ENCODE measurements around the gene DIAPH2. TPM values are rescaled to one million over a fixed set of nuclear protein-coding genes. Genes with fewer than 3 reads are reported as not detected.

DIAPH2 gene
- total and polyA plus RNA-seq, 2 donors (not counting 1 experiment from before 2014, with no cell fraction given): 4.2 to 32.4 TPM

GRCh38 chrX:97481228-97481627 lies 796.6 kb downstream of the DIAPH2 start:
- no peak for TF ChIP-seq EZH2 (IDR thresholded peaks at IDR 0.05; ENCODE audit: borderline replicate concordance, insufficient read depth, low read depth, low read length, poor library complexity, severe bottlenecking)
- no peak for TF ChIP-seq CTCF (IDR thresholded peaks at IDR 0.05)

GRCh38 chrX:97482666-97483300 lies 798.1 kb downstream of the DIAPH2 start:
- Histone ChIP-seq H3K9ac (ENCODE audit: low read length) (no peak overlapping the region), H3K4me3 (ENCODE audit: control extremely low read depth in 1 of 5, extremely low read depth in 1 of 5, insufficient read depth in 1 of 5, low read depth in 2 of 5, low read length in 4 of 5) (no peak overlapping the region), H3K4me2 (replicated peaks; ENCODE audit: low read depth, low read length, poor library complexity, severe bottlenecking) (no peak overlapping the region), H3K79me2 (ENCODE audit: control insufficient read depth, insufficient read depth, low read length) (no peaks in the 10 kb centered on the region), H3K27me3 (replicated peaks in 1 of 4; ENCODE audit: control extremely low read depth in 1 of 4, control insufficient read depth in 3 of 4, insufficient read depth in 4 of 4, low read length in 3 of 4) (no peaks in the 10 kb centered on the region), H3K9me3 (ENCODE audit: control extremely low read depth in 1 of 3, control insufficient read depth in 2 of 3, insufficient read depth in 1 of 3, low read length in 2 of 3) (no peaks in the 10 kb centered on the region), H2AFZ (ENCODE audit: insufficient read depth, low read depth, low read length, poor library complexity, severe bottlenecking) (no peak overlapping the region), H3K36me3 (replicated peaks in 1 of 2; ENCODE audit: control extremely low read depth in 1 of 2, control insufficient read depth in 1 of 2, extremely low read depth in 1 of 2, insufficient read depth in 2 of 2, low read length in 1 of 2) (no peaks in the 10 kb centered on the region), H3K27ac (ENCODE audit: low read length in 2 of 2) (no peak overlapping the region), H3K4me1 (ENCODE audit: control insufficient read depth in 2 of 2, insufficient read depth in 2 of 2, low read length in 2 of 2) (no peaks in the 10 kb centered on the region), H4K20me1 (ENCODE audit: control insufficient read depth, insufficient read depth, low read length, poor library complexity, severe bottlenecking) (no peaks in the 10 kb centered on the region)
- H3K9me3 Mint-ChIP-seq (ENCODE audit: insufficient read depth): no peaks in the 10 kb centered on the region
- WGBS (ENCODE audit: insufficient coverage): no CpG with 5 or more reads among the region's 1 CpG
- H3K27me3 Mint-ChIP-seq: no peaks in the 10 kb centered on the region
- DNase-seq: no peak
- intact Hi-C loops (cut with micrococcal nuclease): no loop called here
- no peak overlapping the region for H3K4me3 Mint-ChIP-seq
- TF ChIP-seq EZH2 (IDR thresholded peaks at IDR 0.05; ENCODE audit: borderline replicate concordance, insufficient read depth, low read depth, low read length, poor library complexity, severe bottlenecking) (no peak), CTCF (IDR thresholded peaks at IDR 0.05) (no peak)
- no peaks in the 10 kb centered on the region for H3K4me1 Mint-ChIP-seq
- ChIA-PET CTCF (no interaction called here), POLR2A (no interaction called here)
- H3K27ac Mint-ChIP-seq: no peak overlapping the region
- ATAC-seq (ENCODE audit: low read depth): no peak

More at GRCh38 chrX:97481228-97481627, 796.6 kb downstream of the DIAPH2 start:
- Histone ChIP-seq H3K79me2 (ENCODE audit: control insufficient read depth, insufficient read depth, low read length) (no peaks in the 10 kb centered on the region), H3K4me2 (replicated peaks; ENCODE audit: low read depth, low read length, poor library complexity, severe bottlenecking) (no peak overlapping the region), H2AFZ (ENCODE audit: insufficient read depth, low read depth, low read length, poor library complexity, severe bottlenecking) (no peak overlapping the region), H3K36me3 (replicated peaks in 1 of 2; ENCODE audit: control extremely low read depth in 1 of 2, control insufficient read depth in 1 of 2, extremely low read depth in 1 of 2, insufficient read depth in 2 of 2, low read length in 1 of 2) (no peaks in the 10 kb centered on the region), H4K20me1 (ENCODE audit: control insufficient read depth, insufficient read depth, low read length, poor library complexity, severe bottlenecking) (no peaks in the 10 kb centered on the region), H3K9me3 (ENCODE audit: control extremely low read depth in 1 of 3, control insufficient read depth in 2 of 3, insufficient read depth in 1 of 3, low read length in 2 of 3) (no peaks in the 10 kb centered on the region), H3K9ac (ENCODE audit: low read length) (no peak overlapping the region), H3K27me3 (replicated peaks in 1 of 4; ENCODE audit: control extremely low read depth in 1 of 4, control insufficient read depth in 3 of 4, insufficient read depth in 4 of 4, low read length in 3 of 4) (no peaks in the 10 kb centered on the region), H3K4me1 (ENCODE audit: control insufficient read depth in 2 of 2, insufficient read depth in 2 of 2, low read length in 2 of 2) (no peaks in the 10 kb centered on the region), H3K27ac (ENCODE audit: low read length in 2 of 2) (no peak overlapping the region), H3K4me3 (ENCODE audit: control extremely low read depth in 1 of 5, extremely low read depth in 1 of 5, insufficient read depth in 1 of 5, low read depth in 2 of 5, low read length in 4 of 5) (no peak overlapping the region)
- H3K4me3 Mint-ChIP-seq: no peak overlapping the region
- H3K9me3 Mint-ChIP-seq (ENCODE audit: insufficient read depth): no peaks in the 10 kb centered on the region
- no CpG with 5 or more reads among the region's 2 CpGs for WGBS (ENCODE audit: insufficient coverage)
- H3K4me1 Mint-ChIP-seq: no peaks in the 10 kb centered on the region
- CTCF ChIA-PET: no interaction called here
- ATAC-seq (ENCODE audit: low read depth): no peak
- POLR2A ChIA-PET: no interaction called here
- DNase-seq: no peak
- no peak overlapping the region for H3K27ac Mint-ChIP-seq
- intact Hi-C loops (cut with micrococcal nuclease): no loop called here
- H3K27me3 Mint-ChIP-seq: no peaks in the 10 kb centered on the region

All from B cell (primary cell).